ENCODE results near the gene ATP13A4. TPM values are rescaled to one million over a fixed set of nuclear protein-coding genes. Genes with fewer than 3 reads are reported as not detected.

Gene ATP13A4
- total RNA-seq, 1 donor from 2014 or later = not detected

- DNase-seq (ENCODE audit: low spot score) = no peak
These were observed 151.4 kb downstream of the ATP13A4 start for GRCh38 chr3:193403307-193403706.

GRCh38 chr3:193400304-193400703, 154.4 kb downstream of the ATP13A4 start:
- DNase-seq (ENCODE audit: low spot score) = no peak

GRCh38 chr3:193396451-193397244, 158.0 kb downstream of the ATP13A4 start:
- no peak for DNase-seq (ENCODE audit: low spot score)

DNA sequence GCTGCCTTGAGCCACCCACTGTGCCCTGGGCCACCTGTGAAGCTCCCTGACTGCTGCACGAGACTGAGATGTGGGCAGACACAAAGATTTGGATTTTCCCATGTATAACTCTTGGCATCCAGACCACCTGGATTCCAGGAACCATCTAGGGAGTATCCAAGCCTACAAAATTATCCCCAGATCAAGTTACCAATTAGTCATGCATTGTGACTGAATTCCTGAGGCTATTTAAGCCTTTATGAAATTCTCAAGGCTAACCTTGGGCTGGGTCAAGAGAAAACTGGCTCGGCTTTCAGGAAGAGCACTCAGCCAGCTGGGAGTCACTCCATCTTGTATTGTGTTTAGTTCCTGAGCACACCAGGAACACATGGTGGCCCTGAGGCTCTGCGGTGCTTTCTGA, 162.8 kb downstream of the ATP13A4 start:
- no peak for DNase-seq (ENCODE audit: low spot score)

DNA sequence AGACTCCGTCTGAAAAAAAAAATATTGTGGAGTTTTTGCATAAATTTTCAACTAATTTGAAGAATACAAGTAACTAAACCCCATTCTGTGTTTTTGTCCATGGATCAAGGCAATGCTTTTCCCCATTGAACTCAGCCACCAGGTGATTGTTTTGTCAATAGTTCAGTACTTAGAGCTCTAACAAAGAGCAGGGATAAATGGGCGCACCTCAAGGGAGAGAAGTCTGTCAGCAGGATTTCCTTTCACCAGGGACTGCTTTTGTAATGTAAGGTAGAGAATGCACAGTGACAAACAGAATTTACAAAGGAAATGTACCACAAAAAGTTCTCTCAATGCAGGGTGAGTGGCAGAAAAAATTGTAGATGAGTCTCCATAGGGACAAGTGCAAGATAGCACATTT, 165.4 kb downstream of the ATP13A4 start:
- DNase-seq (ENCODE audit: low spot score) = no peak

GRCh38 chr3:193388361-193388760, 166.3 kb downstream of the ATP13A4 start:
- DNase-seq (ENCODE audit: low spot score) = no peak

DNA sequence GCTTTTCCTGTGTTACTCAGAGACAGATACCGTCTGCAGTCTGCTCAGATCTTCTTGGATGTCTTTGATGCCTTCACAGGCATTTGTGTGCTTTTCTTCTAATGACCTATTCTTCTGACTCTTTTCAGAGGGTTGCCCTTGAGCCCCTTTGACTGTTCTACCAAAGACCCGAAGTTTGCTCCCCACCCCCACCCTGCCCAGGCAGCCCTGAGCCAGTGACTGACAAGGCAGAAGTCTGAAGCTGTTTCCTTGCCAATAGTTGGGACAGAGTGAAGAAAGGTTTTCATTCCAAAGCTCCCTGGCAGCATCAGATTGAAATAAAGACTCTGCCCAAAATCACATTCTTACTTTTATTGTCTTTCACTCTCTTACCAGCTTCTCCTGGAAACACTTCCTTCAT, 167.1 kb downstream of the ATP13A4 start:
- DNase-seq (ENCODE audit: low spot score) = no peak

DNA sequence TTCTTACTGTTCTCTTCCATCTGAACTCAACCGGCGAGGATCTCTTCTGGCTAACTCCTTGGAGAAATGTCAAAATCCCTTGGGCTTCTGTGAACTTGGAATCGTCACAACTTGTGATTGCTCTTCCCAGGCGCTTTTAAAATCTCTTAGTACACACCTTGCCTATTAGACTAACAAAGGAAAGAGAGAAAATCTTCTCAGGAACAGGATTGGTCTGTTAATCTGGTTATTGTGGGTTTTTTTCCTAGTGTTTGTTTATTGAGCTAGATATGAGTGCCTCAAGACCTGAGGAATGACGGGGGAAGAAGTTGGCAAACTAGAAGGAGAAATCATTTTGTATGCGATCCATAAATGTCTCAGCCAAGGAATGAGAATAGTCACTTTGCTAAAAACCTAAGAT, 176.0 kb downstream of the ATP13A4 start, which contains the start of gene ATP13A5:
Gene ATP13A5 (minus strand): TSS at position 48 of the 400 bp plus-strand sequence. CDS start 28 bp downstream, at position 20.
- DNase-seq (ENCODE audit: low spot score) = no peak

GRCh38 chr3:193377591-193377990, 177.1 kb downstream of the ATP13A4 start:
- no peak for DNase-seq (ENCODE audit: low spot score)

- no peak for DNase-seq (ENCODE audit: low spot score)
These were observed 179.1 kb downstream of the ATP13A4 start for GRCh38 chr3:193375614-193376013.

DNA sequence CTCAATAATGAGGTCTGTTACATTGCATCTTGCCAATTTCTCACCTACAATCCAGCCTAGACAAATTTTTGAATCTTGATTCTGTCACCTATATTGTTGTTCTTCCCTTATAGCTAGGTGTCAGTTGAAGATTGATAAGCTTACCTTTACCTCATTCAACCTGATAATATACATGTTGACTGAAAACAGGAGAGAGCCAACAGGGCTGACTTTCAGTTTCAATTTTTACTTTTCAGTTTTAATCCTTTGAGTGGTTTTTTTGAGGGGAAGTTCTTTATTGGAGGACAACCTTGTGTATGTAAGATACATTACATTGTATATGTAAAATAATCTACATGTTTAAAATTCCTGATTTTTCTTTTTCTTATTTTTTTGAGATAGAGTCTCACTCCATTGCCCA, 181.9 kb downstream of the ATP13A4 start:
- DNase-seq (ENCODE audit: low spot score) = no peak

DNA sequence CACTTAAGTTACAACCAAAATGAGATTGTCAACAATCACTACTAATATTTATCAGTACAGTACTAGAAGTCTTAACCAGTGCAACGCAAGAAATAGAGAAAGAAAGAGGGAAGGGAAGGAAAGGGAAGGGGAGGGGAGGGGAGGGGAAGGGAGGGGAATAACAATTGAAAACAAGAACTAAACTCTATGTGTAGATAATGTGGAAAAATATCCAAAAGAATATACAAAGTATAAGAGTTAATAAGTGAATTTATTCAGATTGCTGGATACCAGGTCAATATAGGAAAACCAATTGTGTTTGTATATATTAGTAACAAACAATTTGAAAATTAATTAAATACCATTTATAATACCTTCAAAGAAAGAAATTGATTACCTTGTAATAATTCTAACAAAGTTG, 186.8 kb downstream of the ATP13A4 start:
- no peak for DNase-seq (ENCODE audit: low spot score)

DNA sequence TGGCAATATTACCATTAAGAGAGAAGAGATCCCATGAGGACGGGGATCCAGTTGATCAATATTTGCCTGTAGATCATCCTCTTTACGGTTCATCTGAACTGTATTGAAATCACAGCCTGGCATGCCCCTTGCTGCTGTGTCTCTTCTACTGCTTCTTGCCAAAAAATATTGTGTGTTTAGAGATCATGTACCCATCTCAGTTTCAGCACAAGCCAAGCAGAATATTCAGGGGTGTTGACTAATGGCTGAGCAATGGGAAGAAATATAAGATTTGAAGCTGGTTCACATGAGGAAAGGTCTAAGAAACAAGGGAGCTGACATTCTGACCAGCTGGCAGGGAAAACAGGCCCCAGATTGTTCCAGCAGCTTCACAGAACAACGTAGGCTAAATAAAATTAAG, 197.4 kb downstream of the ATP13A4 start:
- DNase-seq (ENCODE audit: low spot score) = no peak

GRCh38 chr3:193354423-193354822, 200.3 kb downstream of the ATP13A4 start:
- DNase-seq (ENCODE audit: low spot score) = no peak

Other genes with a start within 250 kb of the ATP13A4 start
- gene ATP13A5, start 176.1 kb downstream of the ATP13A4 start, total RNA-seq = not detected
- gene OPA1, start 38.3 kb upstream of the ATP13A4 start, total RNA-seq = 69.3 TPM

Measured in mesenteric fat pad (tissue), 1 donor.